Heart right ventricle (tissue), 16 donors: Measurements from ENCODE around the gene ALKBH3. TPM values are rescaled to one million over a fixed set of nuclear protein-coding genes. Genes with fewer than 3 reads are reported as not detected.

Experiments used
- ATAC-seq, 8 donors: fragments of 200-7000 bp; cut with Tn5 transposase; one replicate each; pipeline ENCODE4 v1.9.1; 2020; ENCODE audit warnings: mild to moderate bottlenecking in 8 of 8, moderate library complexity in 8 of 8, moderate number of reproducible peaks in 1 of 8
- DNase-seq, 2 donors: peaks; one replicate each; pipeline ENCODE4 v3.0.0-alpha.2; 2020
- H3K27ac ChIP-seq, 10 donors: fragments of 200-600 bp; sonication (generic) in 2 of 10; one replicate each; pipeline versions ENCODE4 v1.5.0 to v1.8.0; 2020 to 2022; ENCODE audit warnings: mild to moderate bottlenecking in 3 of 10
- H3K27me3 ChIP-seq, 7 donors: fragments of 200-600 bp; one replicate each; pipeline ENCODE4 v1.8.0; 2021 to 2022; ENCODE audit warnings: mild to moderate bottlenecking in 2 of 7
- H3K36me3 ChIP-seq, 9 donors: fragments of 200-600 bp; sonication (generic) in 1 of 9; one replicate each; pipeline versions ENCODE4 v1.5.0 to v1.8.0; 2020 to 2022; ENCODE audit warnings: mild to moderate bottlenecking in 2 of 9
- H3K4me1 ChIP-seq, 9 donors: fragments of 200-600 bp; sonication (generic) in 1 of 9; one replicate each; pipeline versions ENCODE4 v1.5.0 to v1.8.0; 2020 to 2022; ENCODE audit warnings: mild to moderate bottlenecking in 4 of 9
- H3K4me3 ChIP-seq, 10 donors: fragments of 200-600 bp; sonication (generic) in 2 of 10; one replicate each; pipeline versions ENCODE4 v1.5.0 to v1.8.0; 2020 to 2022; ENCODE audit warnings: mild to moderate bottlenecking in 7 of 10, moderate library complexity in 2 of 10
- H3K9me3 ChIP-seq, 11 donors: fragments of 200-600 bp in 10 of 11; sonication (generic) in 2 of 11; one replicate each; pipeline versions ENCODE4 v1.5.0 to v1.8.0; 2013 to 2022; ENCODE audit warnings: mild to moderate bottlenecking in 2 of 11, control low read depth in 1 of 11, moderate library complexity in 1 of 11
- CTCF ChIP-seq, 9 donors: fragments of 200-600 bp; sonication (generic) in 2 of 9; IDR thresholded peaks; one replicate each; pipeline versions ENCODE4 v1.5.0 to v1.8.0; 2021 to 2022; ENCODE audit warnings: antibody characterized with exemption in 9 of 9, mild to moderate bottlenecking in 5 of 9, moderate library complexity in 1 of 9
- WGBS, 2 donors: extraction: QIAGEN DNeasy Blood & Tissue Kit; methylation state at CpG; one replicate each; pipeline ENCODE4 v1.1.7; 2013; ENCODE audit warnings: inconsistent platforms in 1 of 2; 5-methylcytosine and 5-hydroxymethylcytosine counted together
- intact Hi-C, 10 donors: fragments of 100-400 bp; cut with DNase I; formaldehyde crosslinking; loops; one replicate each; pipeline versions ENCODE4 v1.11.1 to v1.14.2; 2022
- polyA plus RNA-seq, 2 donors: library from polyadenylated mRNA; stranded (reverse); fragments of 200-250 nt; gene quantifications; one replicate each; pipeline ENCODE4 v1.2.3, GENCODE V29; 2013
- total RNA-seq, 10 donors: library from RNA; stranded (reverse); fragmentation: NEBNext Ultra II Directional in 3 of 10; extraction: Animal tissue kit (Norgen Biotek cat#: 25700) in 3 of 10; gene quantifications; one replicate each; pipeline versions ENCODE4 v1.2.1 to v1.2.4, GENCODE V29; 2021 to 2023
- donor health status: Arrhythmogenic right ventricular cardiomyopathy.
- donor health status: ischemic (EF 13 %, LVEDD 7.1; RV severe dilation, severe dysfunction).
- donor health status: healthy with polysubstance abuse.
- donor health status: DM: no; HTN: yes; CAD: no.
- donor health status: DM: no; HTN: no; CAD: no.
- donor health status: ischemic (EF 25% LVEDD 6.9; RV normal size, moderate dysfunction).
- donor health status: ischemic (EF 25% LVEDD 5.7; RV mildly dilated, moderate dysfunction).
- donor health status: healthy.
- donor health status: DM: yes; HTN: yes; CAD: no.
- donor health status: Ischemic cardiomyopathy.
- donor health status: ischemic (EF 35%, LVEDD 5.7; RV mildly dilated, moderate dysfunction).
- donor health status: nonischemic (EF 11% LVEDD 7.7; RV severe dilation, severe dysfunction).
- donor health status: DM: yes; HTN: yes; CAD: no.
- donor health status: PGD.
- donor health status: ischemic (EF 29% LVEDD 5.4; RV normal size, mild dysfunction).
- donor health status: nonischemic (EF 23%, LVEDD 6.1; RV moderate dilation, normal function).

ALKBH3 gene
- total and polyA plus RNA-seq, 12 donors: 9.2 to 20.5 (median 18.4) TPM

GRCh38 chr11:43871051-43871450, 9.6 kb upstream of the ALKBH3 start:
- WGBS, 2 donors: 67 to 75% methylated on average over 2 of the region's 2 CpGs
- intact Hi-C loops: no loop called here
- DNase-seq (no peak), ATAC-seq (no peak)
- Histone ChIP-seq H3K9me3 (peaks cover 0 to 7% (median 0%) of the 10 kb centered on the region in 11 donors), H3K27ac (no peak overlapping the region), H3K36me3 (no peaks in the 10 kb centered on the region), H3K27me3 (peaks cover 0 to 50% (median 43%) of the 10 kb centered on the region in 7 donors), H3K4me3 (no peak overlapping the region), H3K4me1 (peaks cover 0 to 18% (median 0%) of the 10 kb centered on the region in 9 donors)
- no peak for TF ChIP-seq CTCF (IDR thresholded peaks at IDR 0.05)

GRCh38 chr11:43872995-43873394, 7.6 kb upstream of the ALKBH3 start:
- TF ChIP-seq CTCF (IDR thresholded peaks at IDR 0.05): no peak
- peaks cover 0 to 2% (median 0%) of the 10 kb centered on the region in 11 donors for H3K9me3 ChIP-seq
- DNase-seq: no peak
- peaks cover 0 to 69% (median 50%) of the 10 kb centered on the region in 7 donors for H3K27me3 ChIP-seq
- H3K4me1 ChIP-seq: peaks cover 0 to 18% (median 0%) of the 10 kb centered on the region in 9 donors
- no peaks in the 10 kb centered on the region for H3K36me3 ChIP-seq
- intact Hi-C loops: no loop called here
- H3K27ac ChIP-seq: no peak overlapping the region
- ATAC-seq: no peak
- H3K4me3 ChIP-seq: no peak overlapping the region
- 74 to 80% methylated on average over 7 of the region's 7 CpGs for WGBS, 2 donors

GRCh38 chr11:43874078-43874477, 6.6 kb upstream of the ALKBH3 start:
- no peak overlapping the region for H3K4me3 ChIP-seq
- ATAC-seq (no peak), DNase-seq (no peak)
- TF ChIP-seq CTCF (IDR thresholded peaks at IDR 0.05): no peak
- intact Hi-C loops: no loop called here
- H3K27me3 ChIP-seq: peaks cover 0 to 78% (median 50%) of the 10 kb centered on the region in 7 donors
- no peak overlapping the region for H3K27ac ChIP-seq
- 77 to 78% methylated on average over 3 of the region's 3 CpGs for WGBS, 2 donors
- no peaks in the 10 kb centered on the region for H3K36me3 ChIP-seq
- H3K4me1 ChIP-seq: peaks cover 0 to 7% (median 0%) of the 10 kb centered on the region in 9 donors
- H3K9me3 ChIP-seq: peaks cover 0 to 2% (median 0%) of the 10 kb centered on the region in 11 donors

GRCh38 chr11:43874738-43875137, 5.9 kb upstream of the ALKBH3 start:
- WGBS, 2 donors: 24 to 31% methylated on average over 1 of the region's 1 CpG
- intact Hi-C loops: no loop called here
- Histone ChIP-seq H3K4me3 (no peak overlapping the region), H3K27me3 (peaks cover 0 to 83% (median 46%) of the 10 kb centered on the region in 7 donors), H3K27ac (no peak overlapping the region), H3K36me3 (no peaks in the 10 kb centered on the region), H3K9me3 (peaks cover 0 to 2% (median 0%) of the 10 kb centered on the region in 11 donors), H3K4me1 (peaks cover 0 to 6% (median 0%) of the 10 kb centered on the region in 9 donors)
- TF ChIP-seq CTCF (IDR thresholded peaks at IDR 0.05): no peak
- DNase-seq: no peak
- ATAC-seq: no peak
